AG04450 (cell line): ENCODE measurements around the gene AUTS2. TPM values are rescaled to one million over a fixed set of nuclear protein-coding genes. Genes with fewer than 3 reads are reported as not detected.

ENCODE experiments used
- CTCF ChIA-PET: fragments of 300-600, 350-600 bp; formaldehyde crosslinking; extraction: SDS; loops from one replicate; lab custom pipeline; 2022; ENCODE audit warnings: antibody characterized with exemption, inconsistent platforms; lab: Charles Lee
- POLR2A ChIA-PET: fragments of 350-600 bp; formaldehyde crosslinking; extraction: SDS; loops from one replicate; lab custom pipeline; 2021; ENCODE audit warnings: antibody characterized with exemption, inconsistent platforms; lab: Yijun Ruan, JAX
- DNase-seq: peaks from one replicate; pipeline ENCODE4 v3.0.0-alpha.2; 2011; ENCODE audit warnings: low read depth, low spot score
- H3K27ac ChIP-seq: one replicate; pipeline ENCODE4 v1.5.1; 2012; ENCODE audit warnings: low read depth, low read length, control low read depth
- H3K27me3 ChIP-seq: one replicate; pipeline ENCODE4 v1.6.0; 2012; ENCODE audit warnings: low read length; ENCODE audit not compliant: control insufficient read depth, insufficient read depth
- H3K4me3 ChIP-seq: 2 replicates; pipeline ENCODE4 v1.5.1; 2011; ENCODE audit warnings: mild to moderate bottlenecking, low read depth, low read length, control low read depth
- H3K9me3 ChIP-seq: 2 replicates; pipeline ENCODE4 v1.5.1; 2012; ENCODE audit warnings: low read length; ENCODE audit not compliant: control insufficient read depth, insufficient read depth
- CTCF ChIP-seq: IDR thresholded peaks from 2 replicates; pipeline ENCODE4 v1.5.1; 2011; ENCODE audit warnings: low read depth, low read length, control low read depth, inconsistent platforms
- polyA plus RNA-seq: library from polyadenylated mRNA; depleted of rRNA; stranded (reverse); fragments of >200 nt; gene quantifications from 2 replicates; pipeline ENCODE4 v1.2.3, GENCODE V29; 2011

AUTS2 gene
- polyA plus RNA-seq, 1 experiment = 1.5 TPM

DNA sequence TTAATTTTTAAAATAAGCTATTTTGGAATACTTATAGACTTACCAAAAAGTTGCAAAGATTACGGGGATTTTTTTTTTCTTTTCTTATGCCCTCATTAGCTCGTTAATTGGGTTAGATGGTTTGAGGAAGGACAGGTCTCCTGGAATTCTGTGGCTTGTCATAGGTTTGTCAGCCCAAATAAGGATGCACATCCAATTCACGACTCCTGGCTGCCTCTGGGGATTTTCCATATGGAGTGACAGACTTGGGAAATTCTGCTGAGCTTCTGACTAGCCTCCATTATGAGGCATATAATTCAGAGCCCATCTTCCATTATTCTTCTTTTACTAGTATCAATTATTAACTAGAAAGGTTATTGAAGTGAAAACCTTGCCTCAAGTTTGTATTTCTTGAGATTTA is 102.1 kb downstream of the AUTS2 start:
- POLR2A ChIA-PET = no interaction called here
- H3K27ac ChIP-seq = no peak overlapping the region
- CTCF ChIA-PET = no interaction called here
- no peak for TF ChIP-seq CTCF
- H3K4me3 ChIP-seq = no peak overlapping the region
- no peaks in the 10 kb centered on the region for H3K27me3 ChIP-seq
- DNase-seq = no peak
- H3K9me3 ChIP-seq = no peaks in the 10 kb centered on the region

DNA sequence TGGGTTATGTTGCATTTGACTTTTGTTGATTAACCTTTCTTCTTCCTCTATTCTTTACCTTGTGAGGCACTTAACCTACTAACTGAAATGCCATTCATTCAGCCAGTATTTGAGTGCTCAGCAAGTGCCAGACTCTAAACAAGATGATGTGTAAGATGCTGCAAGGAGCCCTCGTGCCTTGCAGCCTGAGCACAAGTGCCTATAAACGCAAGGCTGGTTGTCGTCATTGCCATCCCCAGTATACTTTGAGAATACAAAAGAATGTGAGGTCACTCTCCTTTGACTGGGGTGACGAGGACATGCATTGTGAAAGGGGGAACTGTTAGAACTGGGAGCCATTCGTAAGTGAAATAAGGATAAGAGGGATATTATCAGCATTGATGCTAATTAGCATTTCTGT is 103.0 kb downstream of the AUTS2 start:
- no peak overlapping the region for H3K27ac ChIP-seq

GRCh38 chr7:69702357-69702756 is 104.1 kb downstream of the AUTS2 start:
- Histone ChIP-seq H3K9me3 (no peaks in the 10 kb centered on the region), H3K4me3 (no peak overlapping the region), H3K27ac (no peak overlapping the region), H3K27me3 (no peaks in the 10 kb centered on the region)
- CTCF ChIA-PET = no interaction called here
- POLR2A ChIA-PET = no interaction called here
- DNase-seq = no peak
- no peak for TF ChIP-seq CTCF

More for the DNA sequence above, 103.0 kb downstream of the AUTS2 start:
- DNase-seq = no peak
- TF ChIP-seq CTCF = no peak
- Histone ChIP-seq H3K4me3 (no peak overlapping the region), H3K9me3 (no peaks in the 10 kb centered on the region), H3K27me3 (no peaks in the 10 kb centered on the region)
- POLR2A ChIA-PET = no interaction called here
- CTCF ChIA-PET = no interaction called here

GRCh38 chr7:69703099-69703498 is 104.8 kb downstream of the AUTS2 start:
- ChIA-PET POLR2A (no interaction called here), CTCF (no interaction called here)
- H3K27me3 ChIP-seq = no peaks in the 10 kb centered on the region
- no peak overlapping the region for H3K27ac ChIP-seq
- no peak for TF ChIP-seq CTCF
- no peak overlapping the region for H3K4me3 ChIP-seq
- DNase-seq = no peak
- no peaks in the 10 kb centered on the region for H3K9me3 ChIP-seq

- TF ChIP-seq CTCF = no peak
- CTCF ChIA-PET = no interaction called here
- H3K9me3 ChIP-seq = no peaks in the 10 kb centered on the region
- POLR2A ChIA-PET = no interaction called here
- no peak overlapping the region for H3K4me3 ChIP-seq
- no peak overlapping the region for H3K27ac ChIP-seq
- H3K27me3 ChIP-seq = no peaks in the 10 kb centered on the region
- no peak for DNase-seq
These were observed 107.8 kb downstream of the AUTS2 start for GRCh38 chr7:69706070-69706469.
